HG03095 (cell line): ENCODE results near the gene CADM2.

Experiments used
- ATAC-seq: cut with Tn5 transposase; IDR thresholded peaks from one replicate; pipeline ENCODE4 v1.9.1; 2021; ENCODE audit warnings: moderate library complexity; ENCODE audit not compliant: unreplicated experiment

Gene CADM2

GRCh38 chr3:85304360-85304964 is 345.7 kb downstream of the CADM2 start:
- ATAC-seq = no peak

DNA sequence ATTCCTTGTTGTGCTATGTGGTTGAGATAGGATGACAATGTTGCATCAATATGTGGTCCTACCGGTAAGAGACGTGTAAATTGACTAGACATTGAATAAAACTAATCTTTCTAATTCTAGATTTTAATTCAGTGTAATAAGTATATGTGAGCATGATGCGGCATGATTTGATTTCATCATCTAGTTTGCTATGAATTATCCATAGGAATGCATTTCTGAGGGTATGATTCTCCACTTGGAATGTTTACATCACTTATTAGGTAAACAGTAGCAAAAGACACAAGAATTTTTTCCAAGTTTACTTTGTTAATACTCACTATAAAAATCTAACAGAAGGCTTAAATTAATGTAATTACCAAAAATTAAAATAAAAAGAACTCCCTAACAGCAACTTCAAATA is 353.5 kb downstream of the CADM2 start:
- no peak for ATAC-seq

DNA sequence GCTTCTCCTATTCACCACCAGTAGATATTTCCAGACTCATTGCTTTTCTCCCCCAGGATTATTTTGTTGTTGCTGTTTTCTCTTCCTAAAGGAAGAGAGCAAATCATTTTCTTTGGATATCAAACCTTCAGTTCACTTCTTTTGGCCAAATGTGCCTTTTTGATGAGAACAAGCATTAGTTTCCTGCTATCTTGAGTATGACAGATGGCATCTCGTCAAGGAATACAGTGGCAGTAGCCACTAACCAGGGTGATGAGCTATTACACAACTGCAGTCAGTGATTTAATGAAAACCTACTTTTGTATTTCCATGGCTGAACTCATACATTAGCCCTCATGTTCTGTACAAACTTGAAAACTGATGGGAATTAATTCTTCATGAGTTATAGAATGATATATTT is 354.6 kb downstream of the CADM2 start:
- no peak for ATAC-seq

GRCh38 chr3:85316252-85316651 is 357.5 kb downstream of the CADM2 start:
- ATAC-seq = no peak

DNA sequence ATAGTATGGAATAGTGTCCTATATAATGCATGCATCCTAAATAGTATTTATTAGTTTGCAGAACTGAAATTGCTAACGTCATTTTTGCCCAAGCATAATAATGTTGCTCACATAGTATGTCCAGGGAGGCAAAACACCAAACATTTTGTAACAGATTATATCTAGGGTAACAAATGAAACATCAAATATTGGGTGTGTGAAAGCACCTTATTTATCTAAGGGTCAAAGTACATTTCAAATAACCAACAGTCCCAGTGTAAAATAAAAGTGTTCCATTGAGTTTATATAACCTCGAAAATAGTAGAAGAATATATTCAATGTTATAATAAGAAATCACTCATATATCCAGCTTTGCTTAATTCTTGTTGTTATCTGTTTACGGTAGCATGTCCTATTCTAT is 363.1 kb downstream of the CADM2 start:
- ATAC-seq = no peak

- no peak for ATAC-seq
These were observed 371.3 kb downstream of the CADM2 start for GRCh38 chr3:85330071-85330470.

DNA sequence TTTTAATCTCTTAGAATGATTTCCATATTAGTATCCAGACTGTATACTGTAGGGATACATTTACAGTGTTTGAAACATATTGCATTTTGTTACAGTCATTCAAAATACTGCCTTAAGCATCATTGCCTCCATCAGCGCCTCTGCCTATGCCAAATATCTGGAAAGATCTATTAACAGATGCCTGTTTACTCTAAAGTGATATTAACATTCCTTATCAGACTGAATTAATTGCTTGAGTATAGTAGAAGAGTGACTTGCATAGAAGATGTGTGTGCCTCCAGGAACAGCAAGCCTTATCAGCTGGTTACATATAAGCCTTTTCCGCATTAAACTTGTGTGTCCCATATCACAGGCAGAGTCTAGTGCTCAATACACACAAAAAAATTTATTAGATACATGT is 379.1 kb downstream of the CADM2 start:
- ATAC-seq = no peak

DNA sequence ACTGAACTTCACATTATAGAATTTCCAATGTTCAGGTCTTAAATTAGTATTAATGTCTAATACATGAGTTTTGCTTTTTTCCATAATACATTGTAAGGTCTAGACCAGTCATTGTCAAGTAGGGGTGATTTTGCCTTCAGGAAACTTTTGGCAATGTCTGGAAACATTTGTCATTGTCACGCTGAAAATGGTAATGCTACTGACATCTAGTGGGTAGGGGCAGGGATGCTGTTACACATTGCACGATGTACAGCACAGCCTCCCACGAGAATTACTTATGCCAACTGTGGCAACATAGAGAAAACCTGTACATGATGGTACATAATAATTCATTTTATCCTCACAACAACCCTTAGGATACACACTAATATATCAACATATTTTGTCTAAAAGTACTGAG is 384.1 kb downstream of the CADM2 start:
- ATAC-seq = no peak

GRCh38 chr3:85355572-85355971 is 396.8 kb downstream of the CADM2 start:
- ATAC-seq = no peak

DNA sequence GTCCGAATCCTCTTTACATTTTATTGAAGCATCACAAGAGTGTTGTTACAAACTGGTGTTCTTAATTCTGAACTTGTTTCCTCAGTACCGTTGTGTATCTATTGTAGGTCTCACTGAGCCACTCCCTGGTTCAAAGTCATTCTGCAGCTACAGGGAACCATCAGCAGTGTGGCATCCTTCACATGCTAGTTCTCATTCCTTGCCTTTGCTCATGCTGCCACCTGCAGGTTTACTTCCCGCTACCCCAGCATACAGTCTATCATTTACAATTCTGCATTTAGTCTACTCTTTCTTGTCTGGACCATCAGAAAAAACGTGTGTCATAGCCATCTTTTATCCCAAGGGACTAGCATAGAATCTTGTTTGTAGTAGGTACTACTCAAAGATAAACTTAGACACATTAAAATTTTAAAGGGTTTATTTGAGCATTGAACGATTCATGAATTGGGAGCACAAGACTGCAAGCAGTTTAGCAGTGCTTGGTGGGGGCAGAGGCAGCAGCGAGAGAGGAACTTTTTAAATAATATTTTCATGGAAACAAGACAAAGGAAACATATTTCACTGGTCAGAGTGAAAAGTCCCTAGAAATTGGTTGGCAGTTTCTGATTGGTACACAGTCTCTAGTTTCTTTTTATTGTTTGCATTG is 402.1 kb downstream of the CADM2 start:
- peak; percentile 88 for ATAC-seq

DNA sequence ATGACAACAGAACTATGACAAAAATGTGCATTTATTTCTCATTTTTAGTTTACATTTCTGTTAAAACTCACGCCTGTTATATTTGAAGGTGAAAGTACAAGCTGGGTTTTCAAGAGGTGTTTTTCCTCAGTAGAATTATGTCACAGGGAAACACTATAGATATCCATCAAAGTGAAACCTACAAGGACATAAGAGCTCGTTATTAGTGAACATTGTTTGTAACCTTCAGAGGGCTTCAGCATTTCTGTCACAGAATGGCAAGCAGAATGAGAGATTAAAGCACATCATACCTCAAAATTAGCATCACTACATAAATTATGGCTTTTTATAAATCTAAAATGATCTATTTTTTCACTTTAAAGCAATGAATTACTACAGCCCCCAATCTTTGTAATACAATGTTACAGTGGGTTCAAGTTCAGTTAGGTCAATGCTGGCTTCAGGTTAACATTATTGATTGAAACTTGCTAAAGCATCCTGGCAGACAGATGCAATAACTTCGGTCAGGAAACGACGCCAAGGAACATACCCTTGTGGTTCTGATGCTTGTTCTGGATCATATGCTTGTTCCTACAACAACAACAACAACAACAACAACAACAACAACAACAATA is 405.6 kb downstream of the CADM2 start:
- ATAC-seq = no peak

DNA sequence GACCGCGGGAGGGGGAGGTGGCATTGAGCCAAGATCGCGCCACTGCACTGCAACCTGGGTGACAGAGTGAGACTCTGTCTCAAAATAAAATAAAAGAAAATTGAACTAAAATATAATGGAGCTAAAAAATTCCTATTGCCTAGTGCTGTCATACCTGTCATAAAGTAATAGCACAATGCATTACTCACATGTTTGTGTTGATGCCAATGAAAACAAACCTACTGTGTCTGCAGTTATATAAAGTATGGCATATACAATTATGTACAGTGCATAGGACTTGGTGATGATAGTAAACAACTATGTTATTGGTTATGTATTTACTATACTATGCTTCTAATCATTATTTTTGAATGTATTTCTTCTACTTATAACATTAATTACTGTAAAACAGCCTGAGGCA is 411.6 kb downstream of the CADM2 start:
- ATAC-seq = no peak

- ATAC-seq = no peak
These were observed 417.3 kb downstream of the CADM2 start for GRCh38 chr3:85376131-85376530.

- ATAC-seq = no peak
These were observed 418.3 kb downstream of the CADM2 start for GRCh38 chr3:85377115-85377514.

DNA sequence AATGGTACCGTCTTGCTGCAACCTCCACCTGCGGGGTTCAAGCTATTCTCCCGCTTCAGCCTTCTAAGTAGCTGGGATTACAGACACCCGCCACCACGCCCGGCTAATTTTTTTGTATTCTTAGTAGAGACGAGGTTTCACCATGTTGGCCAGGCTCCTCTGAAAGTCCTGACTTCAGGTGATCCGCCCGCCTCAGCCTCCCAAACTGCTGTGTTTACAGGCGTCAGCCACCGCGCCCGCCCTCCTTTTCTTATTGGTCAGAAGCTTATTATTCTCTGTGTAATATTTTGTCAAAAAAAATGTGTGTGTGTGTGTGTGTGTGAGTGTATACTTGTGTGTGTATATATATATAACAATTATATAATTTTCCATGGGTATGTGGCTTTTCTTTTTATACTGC is 425.6 kb downstream of the CADM2 start:
- no peak for ATAC-seq

DNA sequence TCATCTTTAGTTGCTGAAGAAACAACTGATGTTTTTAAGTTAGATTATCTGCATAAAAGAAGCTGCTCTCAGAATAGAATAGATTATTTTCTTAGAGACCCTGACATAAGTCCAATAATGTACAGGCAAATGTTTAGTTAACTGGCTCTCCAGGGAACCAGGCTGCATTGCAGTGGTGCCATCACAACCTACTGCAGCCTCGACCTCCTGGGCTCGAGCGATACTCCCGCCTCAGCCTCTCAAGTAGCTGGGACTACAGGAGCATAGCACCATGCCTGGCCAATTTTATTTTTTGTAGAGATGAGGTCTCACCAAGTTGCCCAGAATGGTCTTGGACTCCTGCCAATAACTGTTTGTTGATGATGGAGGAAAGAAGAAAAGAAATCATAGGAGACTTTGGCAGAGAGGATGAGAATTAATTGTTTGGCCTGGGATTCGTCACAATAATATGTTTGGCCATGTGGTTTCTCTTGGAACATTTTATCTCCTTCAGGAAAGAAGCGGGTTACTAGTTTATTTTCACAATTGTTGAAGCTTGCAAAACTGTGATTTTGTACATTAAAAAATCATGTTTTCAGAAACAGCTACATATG is 429.2 kb downstream of the CADM2 start:
- ATAC-seq = no peak

DNA sequence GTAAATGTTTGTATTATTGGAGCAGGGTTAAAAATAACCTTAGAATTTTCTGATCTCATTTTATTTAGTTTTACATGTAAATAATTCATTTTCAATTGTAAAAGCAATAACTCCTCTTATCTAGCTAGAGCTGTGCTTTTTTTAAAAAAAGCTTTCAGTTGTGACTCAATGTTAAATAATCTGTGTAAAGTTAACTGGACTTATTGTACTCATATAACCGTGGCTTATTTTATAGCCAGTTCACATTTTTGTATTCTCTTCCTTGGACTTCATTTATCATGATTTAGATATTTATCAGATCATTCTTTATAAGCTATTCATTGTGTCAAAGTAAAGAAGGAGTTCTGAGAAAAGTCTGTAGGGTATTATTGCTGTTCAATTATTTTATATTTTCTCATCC is 435.6 kb downstream of the CADM2 start:
- ATAC-seq = no peak

GRCh38 chr3:85397434-85397833 is 438.6 kb downstream of the CADM2 start:
- ATAC-seq = no peak

DNA sequence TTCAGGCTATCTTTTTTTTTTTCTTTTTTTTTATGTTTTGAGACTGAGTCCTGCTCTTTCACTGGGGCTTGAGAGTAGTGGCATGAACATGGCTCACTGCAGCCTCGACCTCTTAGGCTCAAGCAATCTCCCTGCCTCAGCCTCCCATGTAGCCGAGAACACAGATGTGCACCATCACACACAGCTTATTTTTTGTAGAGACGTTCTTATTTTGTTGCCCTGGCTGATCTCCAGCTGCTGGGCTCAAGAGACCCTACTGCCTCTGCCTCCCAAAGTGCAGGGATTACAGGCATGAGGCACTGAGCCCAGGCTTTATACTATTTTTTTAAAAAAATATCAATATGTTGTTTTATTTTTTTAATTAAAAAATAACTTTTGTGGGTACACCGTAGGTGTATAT is 467.3 kb downstream of the CADM2 start:
- ATAC-seq = no peak

DNA sequence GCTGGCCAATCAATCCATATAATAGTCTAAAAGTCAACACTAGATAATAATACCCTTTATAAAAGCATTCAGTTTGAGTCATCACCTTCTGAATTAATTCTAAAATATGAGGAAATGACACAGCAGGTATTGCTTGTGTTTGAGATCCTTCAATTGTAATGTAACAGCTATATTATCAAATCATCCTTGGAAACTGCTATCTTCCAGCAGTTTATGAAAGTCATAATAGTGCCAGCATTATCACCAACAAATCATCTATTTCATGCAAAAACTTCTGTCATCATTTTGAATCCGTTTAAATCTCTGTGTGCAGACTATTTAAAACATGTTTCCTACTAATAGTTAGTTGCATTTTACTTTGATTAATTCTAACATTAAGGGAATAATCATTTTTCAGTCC is 468.7 kb downstream of the CADM2 start:
- no peak for ATAC-seq

- ATAC-seq = no peak
These were observed 473.3 kb downstream of the CADM2 start for GRCh38 chr3:85432081-85432480.

- ATAC-seq = no peak
These were observed 474.5 kb downstream of the CADM2 start for GRCh38 chr3:85433319-85433718.
